Endothelial cell of umbilical vein (primary cell): Measurements from ENCODE around the gene GRK4. TPM values are rescaled to one million over a fixed set of nuclear protein-coding genes. Genes with fewer than 3 reads are reported as not detected.

Source experiments
- BruUV-seq: library from RNA; stranded (reverse); fragments of 400-500 nt; replicated peaks from 2 replicates; lab custom pipeline; 2021; lab: Mats Ljungman, UMichigan
- CTCF ChIA-PET: fragments of 300-600, 350-600 bp; sonication (Branson Sonifier 250); formaldehyde crosslinking; loops from one replicate; lab custom pipeline; 2021; ENCODE audit warnings: antibody characterized with exemption, inconsistent platforms; lab: Charles Lee
- POLR2A ChIA-PET: fragments of 300-600, 350-600 bp; sonication (Branson Sonifier 250); formaldehyde crosslinking; loops from one replicate; lab custom pipeline; 2021; ENCODE audit warnings: antibody characterized with exemption, inconsistent platforms; lab: Charles Lee
- DNase-seq: peaks from one replicate; pipeline ENCODE4 v3.0.0-alpha.2; 2011; ENCODE audit warnings: low read depth, low spot score
- FAIRE-seq: peaks from 2 replicates; lab custom pipeline; 2011; peaks lifted over from hg19 to GRCh38; lab: Jason Lieb, UNC
- H2AFZ ChIP-seq: 2 replicates; pipeline ENCODE4 v1.6.0; 2012; ENCODE audit warnings: low read depth, low read length, control low read depth, inconsistent platforms
- H3K27ac ChIP-seq: 2 replicates; pipeline ENCODE4 v1.5.1; 2011; ENCODE audit warnings: low read depth, mild to moderate bottlenecking, control low read depth, low read length, moderate library complexity; ENCODE audit not compliant: insufficient read depth
- H3K27me3 ChIP-seq, 2 experiments: 2 replicates each; pipeline versions ENCODE4 v1.6.0 to v1.6.1; 2011; ENCODE audit warnings: low read length in 2 of 2, mixed read lengths in 1 of 2; ENCODE audit not compliant: control insufficient read depth in 2 of 2, insufficient read depth in 2 of 2
- H3K36me3 ChIP-seq, 2 experiments: 2 replicates in 1 of 2; 3 replicates in 1 of 2; pipeline ENCODE4 v1.5.1; 2011; ENCODE audit warnings: low read length in 2 of 2, mild to moderate bottlenecking in 1 of 2, moderate library complexity in 1 of 2; ENCODE audit not compliant: control insufficient read depth in 2 of 2, insufficient read depth in 2 of 2; ENCODE audit errors: extremely low read depth in 1 of 2
- H3K4me1 ChIP-seq: 3 replicates; pipeline ENCODE4 v1.5.1; 2011; ENCODE audit warnings: mild to moderate bottlenecking, low read length; ENCODE audit not compliant: control insufficient read depth, insufficient read depth; ENCODE audit errors: extremely low read depth
- H3K4me2 ChIP-seq: 2 replicates; pipeline ENCODE4 v1.6.1; 2011; ENCODE audit warnings: low read length, control low read depth, mixed read lengths; ENCODE audit not compliant: insufficient read depth
- H3K4me3 ChIP-seq, 3 experiments: fragments of 200-600 bp in 1 of 3; sonication (generic), shearing (Covaris generic) in 1 of 3; replicated peaks in 1 of 3; 2 replicates each; pipeline ENCODE4 v1.5.1; 2011 to 2016; ENCODE audit warnings: control low read depth in 3 of 3, low read length in 3 of 3, mild to moderate bottlenecking in 2 of 3, inconsistent platforms in 1 of 3, low read depth in 1 of 3, moderate library complexity in 1 of 3; ENCODE audit not compliant: insufficient read depth in 1 of 3
- H3K79me2 ChIP-seq: 2 replicates; pipeline ENCODE4 v1.6.0; 2012; ENCODE audit warnings: low read length, inconsistent platforms; ENCODE audit not compliant: control insufficient read depth, insufficient read depth
- H3K9ac ChIP-seq: replicated peaks from 2 replicates; pipeline ENCODE3; 2011; ENCODE audit warnings: low read length, control low read depth; ENCODE audit not compliant: insufficient read depth; ENCODE audit errors: extremely low read depth
- H3K9me1 ChIP-seq: replicated peaks from 3 replicates; pipeline ENCODE4 v1.6.0; 2011; ENCODE audit warnings: mild to moderate bottlenecking, low read length; ENCODE audit not compliant: control insufficient read depth, insufficient read depth; ENCODE audit errors: extremely low read depth
- H3K9me3 ChIP-seq: replicated peaks from 2 replicates; pipeline ENCODE4 v1.5.1; 2012; ENCODE audit warnings: low read length, inconsistent platforms; ENCODE audit not compliant: control insufficient read depth, insufficient read depth
- H4K20me1 ChIP-seq: replicated peaks from 2 replicates; pipeline ENCODE3; 2011; ENCODE audit warnings: mild to moderate bottlenecking, low read length; ENCODE audit not compliant: control insufficient read depth, insufficient read depth; ENCODE audit errors: extremely low read depth
- EZH2 ChIP-seq: IDR thresholded peaks from 2 replicates; pipeline ENCODE4 v1.6.1; 2012; ENCODE audit warnings: borderline replicate concordance, low read depth, mild to moderate bottlenecking, moderate library complexity, low read length, inconsistent platforms; ENCODE audit not compliant: severe bottlenecking
- GATA2 ChIP-seq: IDR thresholded peaks from 2 replicates; pipeline ENCODE4 v1.7.0; 2011; ENCODE audit warnings: low read depth, mild to moderate bottlenecking, moderate library complexity, mixed read lengths, low read length; ENCODE audit not compliant: insufficient read length, insufficient read depth
- JUN ChIP-seq: IDR thresholded peaks from 2 replicates; pipeline ENCODE4 v1.6.1; 2011; ENCODE audit warnings: borderline replicate concordance, low read depth; ENCODE audit not compliant: insufficient read length, insufficient read depth
- MYC ChIP-seq: IDR thresholded peaks from one replicate; pipeline ENCODE4 v1.6.1; 2011; ENCODE audit warnings: mild to moderate bottlenecking, low read depth, low read length
- POLR2A ChIP-seq: IDR thresholded peaks from 2 replicates; pipeline ENCODE4 v1.6.1; 2012; ENCODE audit warnings: low read depth, mild to moderate bottlenecking, control low read depth, low read length
- POLR2AphosphoS5 ChIP-seq: IDR thresholded peaks from 2 replicates; pipeline ENCODE4 v1.6.1; 2012; ENCODE audit warnings: low read depth, mild to moderate bottlenecking, control low read depth, low read length, moderate library complexity; ENCODE audit not compliant: insufficient read depth
- dilution Hi-C: fragments of 300-500 bp; cut with MboI; formaldehyde crosslinking; loops from one replicate; pipeline ENCODE4 v1.15.0; 2019; ENCODE audit warnings: low sequenced_read_pairs; ENCODE audit not compliant: extremely low pct_ligation_motif_present
- intact Hi-C: fragments of 100-400 bp; cut with micrococcal nuclease; formaldehyde crosslinking; loops from one replicate; pipeline ENCODE4 v1.10.0; 2022
- polyA plus RNA-seq, 4 experiments: library from polyadenylated mRNA; depleted of rRNA in 3 of 4; stranded (reverse) in 3 of 4; unstranded in 1 of 4; fragments of >200 nt; gene quantifications; 2 replicates each; pipeline versions ENCODE4 v1.2.1 to v1.2.3, GENCODE V29; 2011 to 2012; ENCODE audit warnings: missing spikeins in 1 of 4
- total RNA-seq: library from RNA; stranded (reverse); gene quantifications from 2 replicates; pipeline ENCODE4 v1.2.3, GENCODE V29; 2021
- TF ChIP-seq, protein P1 (sequence below), 2 donors: IDR thresholded peaks; 1 replicate in 1 of 2; 2 replicates in 1 of 2; pipeline ENCODE4 v1.5.1; 2011; ENCODE audit warnings: low read length in 2 of 2, mild to moderate bottlenecking in 2 of 2, moderate library complexity in 2 of 2, control low read depth in 1 of 2, inconsistent platforms in 1 of 2, low read depth in 1 of 2; ENCODE audit not compliant: insufficient read depth in 1 of 2; ENCODE audit errors: extremely low read depth in 1 of 2
- TF ChIP-seq, protein P2 (sequence below): IDR thresholded peaks from 2 replicates; pipeline ENCODE4 v1.6.1; 2011; ENCODE audit not compliant: insufficient read depth, insufficient read length

Gene GRK4
- total and polyA plus RNA-seq, 2 donors (not counting 3 experiments of a cell fraction or from before 2014, with no cell fraction given): 3.1 to 6.3 TPM

DNA sequence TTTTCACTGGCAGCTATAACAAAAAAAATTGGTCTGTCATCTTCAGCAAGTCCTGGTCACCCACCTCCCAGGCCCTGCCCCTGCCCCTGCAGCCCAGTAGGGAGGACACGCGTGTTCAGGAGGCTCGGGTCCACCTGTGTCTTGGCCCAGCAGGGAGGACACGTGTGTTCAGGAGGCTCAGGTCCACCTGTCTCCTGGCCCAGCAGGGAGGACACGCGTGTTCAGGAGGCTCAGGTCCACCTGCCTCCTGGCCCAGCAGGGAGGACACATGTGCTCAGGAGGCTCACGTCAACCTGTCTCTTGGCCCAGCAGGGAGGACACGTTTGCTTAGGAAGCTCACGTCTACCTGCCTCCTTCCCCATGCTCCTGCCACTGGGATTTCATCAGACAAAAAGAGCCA lies 66.1 kb downstream of the GRK4 start:
- dilution Hi-C loops: no loop called here
- Histone ChIP-seq H3K9me3 (no peaks in the 10 kb centered on the region), H3K27me3 (peaks cover 0 to 1% of the 10 kb centered on the region in 2 experiments), H3K36me3 (no peaks in the 10 kb centered on the region), H3K9me1 (no peaks in the 10 kb centered on the region), H3K9ac (no peak overlapping the region), H3K79me2 (no peaks in the 10 kb centered on the region), H3K4me1 (no peaks in the 10 kb centered on the region), H3K4me3 (no peak overlapping the region), H3K27ac (no peak overlapping the region), H3K4me2 (no peak overlapping the region), H2AFZ (no peak overlapping the region), H4K20me1 (no peaks in the 10 kb centered on the region)
- intact Hi-C loops: no loop called here
- FAIRE-seq (no peak), DNase-seq (no peak)
- CTCF ChIA-PET: no interaction called here
- no TSS peak for BruUV-seq
- POLR2A ChIA-PET: no interaction called here
- TF ChIP-seq POLR2A: no peak
- TF ChIP-seq, protein P1, sequence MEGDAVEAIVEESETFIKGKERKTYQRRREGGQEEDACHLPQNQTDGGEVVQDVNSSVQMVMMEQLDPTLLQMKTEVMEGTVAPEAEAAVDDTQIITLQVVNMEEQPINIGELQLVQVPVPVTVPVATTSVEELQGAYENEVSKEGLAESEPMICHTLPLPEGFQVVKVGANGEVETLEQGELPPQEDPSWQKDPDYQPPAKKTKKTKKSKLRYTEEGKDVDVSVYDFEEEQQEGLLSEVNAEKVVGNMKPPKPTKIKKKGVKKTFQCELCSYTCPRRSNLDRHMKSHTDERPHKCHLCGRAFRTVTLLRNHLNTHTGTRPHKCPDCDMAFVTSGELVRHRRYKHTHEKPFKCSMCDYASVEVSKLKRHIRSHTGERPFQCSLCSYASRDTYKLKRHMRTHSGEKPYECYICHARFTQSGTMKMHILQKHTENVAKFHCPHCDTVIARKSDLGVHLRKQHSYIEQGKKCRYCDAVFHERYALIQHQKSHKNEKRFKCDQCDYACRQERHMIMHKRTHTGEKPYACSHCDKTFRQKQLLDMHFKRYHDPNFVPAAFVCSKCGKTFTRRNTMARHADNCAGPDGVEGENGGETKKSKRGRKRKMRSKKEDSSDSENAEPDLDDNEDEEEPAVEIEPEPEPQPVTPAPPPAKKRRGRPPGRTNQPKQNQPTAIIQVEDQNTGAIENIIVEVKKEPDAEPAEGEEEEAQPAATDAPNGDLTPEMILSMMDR (IDR thresholded peaks at IDR 0.05; ENCODE audit: extremely low read depth in 1 of 2, insufficient read depth in 1 of 2, low read depth in 1 of 2, low read length in 2 of 2): no peak
- TF ChIP-seq EZH2: no peak
- no peak for TF ChIP-seq MYC
- TF ChIP-seq GATA2: no peak
- no peak for TF ChIP-seq JUN
- no peak for TF ChIP-seq POLR2AphosphoS5
- TF ChIP-seq, protein P2, sequence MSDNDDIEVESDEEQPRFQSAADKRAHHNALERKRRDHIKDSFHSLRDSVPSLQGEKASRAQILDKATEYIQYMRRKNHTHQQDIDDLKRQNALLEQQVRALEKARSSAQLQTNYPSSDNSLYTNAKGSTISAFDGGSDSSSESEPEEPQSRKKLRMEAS: no peak
